Esophagus squamous epithelium (tissue), 4 donors: ENCODE data around the gene TXNDC2.

Experiments
- POLR2A ChIP-seq, 4 donors: fragments of 450-650 bp; IDR thresholded peaks; one replicate each; pipeline ENCODE4 v1.6.1; 2017; ENCODE audit warnings: antibody characterized with exemption in 4 of 4, mild to moderate bottlenecking in 4 of 4, moderate library complexity in 3 of 4
- TF ChIP-seq, protein P1 (sequence below), 6 experiments: fragments of 450-650 bp in 4 of 6; fragments of 200-600 bp in 2 of 6; sonication (generic) in 2 of 6; IDR thresholded peaks; one replicate each; pipeline ENCODE4 v1.5.1; 2016 to 2019; ENCODE audit warnings: antibody characterized with exemption in 6 of 6, mild to moderate bottlenecking in 4 of 6, moderate library complexity in 4 of 6

- TF ChIP-seq, protein P1, sequence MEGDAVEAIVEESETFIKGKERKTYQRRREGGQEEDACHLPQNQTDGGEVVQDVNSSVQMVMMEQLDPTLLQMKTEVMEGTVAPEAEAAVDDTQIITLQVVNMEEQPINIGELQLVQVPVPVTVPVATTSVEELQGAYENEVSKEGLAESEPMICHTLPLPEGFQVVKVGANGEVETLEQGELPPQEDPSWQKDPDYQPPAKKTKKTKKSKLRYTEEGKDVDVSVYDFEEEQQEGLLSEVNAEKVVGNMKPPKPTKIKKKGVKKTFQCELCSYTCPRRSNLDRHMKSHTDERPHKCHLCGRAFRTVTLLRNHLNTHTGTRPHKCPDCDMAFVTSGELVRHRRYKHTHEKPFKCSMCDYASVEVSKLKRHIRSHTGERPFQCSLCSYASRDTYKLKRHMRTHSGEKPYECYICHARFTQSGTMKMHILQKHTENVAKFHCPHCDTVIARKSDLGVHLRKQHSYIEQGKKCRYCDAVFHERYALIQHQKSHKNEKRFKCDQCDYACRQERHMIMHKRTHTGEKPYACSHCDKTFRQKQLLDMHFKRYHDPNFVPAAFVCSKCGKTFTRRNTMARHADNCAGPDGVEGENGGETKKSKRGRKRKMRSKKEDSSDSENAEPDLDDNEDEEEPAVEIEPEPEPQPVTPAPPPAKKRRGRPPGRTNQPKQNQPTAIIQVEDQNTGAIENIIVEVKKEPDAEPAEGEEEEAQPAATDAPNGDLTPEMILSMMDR (IDR thresholded peaks at IDR 0.05) = no peak
- no peak for TF ChIP-seq POLR2A (IDR thresholded peaks at IDR 0.05)
Measured at GRCh38 chr18:9862686-9863085, 23.1 kb upstream of the TXNDC2 start.
